Stimulated activated CD4-positive, alpha-beta T cell treated with anti-CD3 and anti-CD28 coated beads, Interleukin-4, amount 100 ng/mL, for 1 hour (primary cell): ENCODE measurements around the gene RAB11A.

Experiments
- DNase-seq: peaks from one replicate; pipeline ENCODE4 v3.0.0-alpha.2; 2020

The RAB11A gene

DNA sequence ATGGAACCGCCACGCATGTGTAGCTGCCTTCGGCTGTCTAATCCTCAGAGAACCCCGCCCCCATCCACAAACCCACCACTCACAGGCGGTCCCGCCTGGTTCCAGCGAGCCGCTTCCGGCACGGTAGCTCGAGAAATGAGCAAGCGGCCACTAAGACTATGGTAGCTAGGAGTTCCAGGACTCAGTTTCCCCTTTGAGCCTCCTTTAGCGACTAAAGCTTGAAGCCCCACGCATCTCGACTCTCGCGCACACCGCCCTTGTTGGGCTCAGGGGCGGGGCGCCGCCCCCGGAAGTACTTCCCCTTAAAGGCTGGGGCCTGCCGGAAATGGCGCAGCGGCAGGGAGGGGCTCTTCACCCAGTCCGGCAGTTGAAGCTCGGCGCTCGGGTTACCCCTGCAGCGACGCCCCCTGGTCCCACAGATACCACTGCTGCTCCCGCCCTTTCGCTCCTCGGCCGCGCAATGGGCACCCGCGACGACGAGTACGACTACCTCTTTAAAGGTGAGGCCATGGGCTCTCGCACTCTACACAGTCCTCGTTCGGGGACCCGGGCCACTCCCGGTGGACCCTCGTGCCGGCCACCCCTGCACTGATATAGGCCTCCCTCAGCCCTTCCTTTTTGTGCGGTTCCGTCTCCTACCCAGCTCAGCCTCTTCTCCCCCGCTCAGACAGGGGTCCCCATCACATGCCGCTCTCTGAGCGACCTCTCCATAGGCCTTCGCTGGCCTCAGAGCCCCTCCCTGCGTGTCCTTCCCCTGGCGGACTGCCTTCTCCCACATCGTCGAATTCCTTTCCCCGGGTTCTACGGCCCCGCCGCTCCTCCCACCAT, at the start of gene RAB11A:
RAB11A (plus strand) TSS at position 366 of the 828 bp plus-strand sequence; CDS start at position 461, 95 bp downstream.
- peak; percentile 94 for DNase-seq

GRCh38 chr15:65819563-65819960, 49.7 kb upstream of the RAB11A start:
- no peak for DNase-seq

- DNase-seq: no peak
These were observed 48.2 kb upstream of the RAB11A start for GRCh38 chr15:65821070-65821469.

- no peak for DNase-seq
These were observed 47.0 kb upstream of the RAB11A start for GRCh38 chr15:65822316-65822715.

DNA sequence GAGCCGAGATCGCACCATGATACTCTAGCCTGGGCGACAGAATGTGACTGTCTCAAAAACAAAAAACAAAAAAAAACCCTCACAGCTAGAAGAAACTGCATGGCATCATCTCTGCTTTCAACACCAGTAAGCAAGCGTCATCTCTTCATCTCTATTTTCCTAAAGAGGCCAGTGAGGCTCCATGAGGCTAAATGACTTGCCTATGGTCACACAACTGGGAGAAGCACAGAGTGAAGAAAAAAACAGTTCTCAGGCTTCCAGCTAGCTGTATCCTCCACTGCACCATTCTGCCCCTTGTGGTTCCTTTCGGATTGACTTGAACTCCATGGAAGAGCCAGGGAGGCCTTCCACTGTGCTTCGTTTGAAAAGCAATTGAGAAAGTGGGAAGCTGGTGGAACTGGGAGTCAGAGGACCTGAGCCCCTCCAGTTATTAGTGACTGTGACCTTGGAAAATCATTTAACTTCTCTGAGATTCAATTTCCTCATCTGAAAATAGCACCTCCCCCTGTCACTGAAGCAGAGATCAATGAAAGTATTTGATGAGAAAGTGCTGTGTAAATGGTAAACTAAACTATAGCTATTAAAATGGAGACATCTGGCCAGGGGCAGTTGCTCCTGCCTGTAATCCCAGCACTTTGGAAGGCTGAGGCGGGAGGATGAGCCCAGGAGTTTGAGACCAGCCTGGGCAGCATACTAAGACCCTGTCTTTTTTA, 45.1 kb upstream of the RAB11A start:
- no peak for DNase-seq

DNA sequence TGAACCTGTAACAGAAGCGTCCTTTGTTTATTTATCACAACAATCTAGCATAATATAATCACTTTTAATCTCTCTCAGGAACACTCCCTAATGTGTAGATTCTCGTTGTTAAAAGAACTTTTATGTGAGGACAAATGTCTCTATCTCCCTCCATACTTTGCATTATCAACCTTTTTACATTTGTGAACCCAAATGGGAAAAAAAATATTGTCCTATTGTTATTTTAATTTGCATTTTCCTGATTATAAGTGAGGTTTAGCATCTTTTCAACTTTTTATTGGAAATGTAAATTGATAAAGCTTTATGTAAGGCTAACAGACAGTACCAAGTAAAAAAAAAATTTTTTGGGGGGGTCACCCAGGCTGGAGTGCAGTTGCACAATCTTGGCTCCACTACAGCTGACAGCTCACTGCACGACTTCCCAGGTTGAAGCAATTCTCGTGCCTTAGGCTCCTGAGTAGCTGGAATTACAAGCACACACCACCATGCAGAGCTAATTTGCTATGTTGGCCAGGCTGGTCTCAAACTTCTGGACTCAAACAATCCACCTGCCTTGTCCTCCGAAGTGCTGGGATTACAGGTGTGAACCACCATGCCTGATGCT, 44.2 kb upstream of the RAB11A start:
- no peak for DNase-seq

DNA sequence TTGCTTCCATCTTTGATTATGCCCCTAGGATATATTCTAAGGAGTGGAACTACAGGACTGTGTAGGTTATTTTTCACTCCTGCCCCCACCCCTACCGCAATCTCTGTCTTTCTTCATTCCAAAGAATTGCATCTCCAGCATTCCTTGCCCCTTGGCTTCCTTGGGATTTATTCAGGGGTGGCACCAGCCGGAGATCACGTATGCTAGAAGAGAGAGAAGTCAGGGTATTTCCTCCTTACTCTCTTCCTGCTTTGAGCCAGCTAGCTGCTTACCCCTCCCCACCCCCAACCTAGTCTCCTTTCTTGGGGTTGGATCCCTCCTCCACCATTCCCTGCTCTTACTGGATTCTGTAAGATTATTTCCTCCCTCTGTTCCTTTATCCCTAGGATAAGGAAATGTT, 42.2 kb upstream of the RAB11A start:
- no peak for DNase-seq

DNA sequence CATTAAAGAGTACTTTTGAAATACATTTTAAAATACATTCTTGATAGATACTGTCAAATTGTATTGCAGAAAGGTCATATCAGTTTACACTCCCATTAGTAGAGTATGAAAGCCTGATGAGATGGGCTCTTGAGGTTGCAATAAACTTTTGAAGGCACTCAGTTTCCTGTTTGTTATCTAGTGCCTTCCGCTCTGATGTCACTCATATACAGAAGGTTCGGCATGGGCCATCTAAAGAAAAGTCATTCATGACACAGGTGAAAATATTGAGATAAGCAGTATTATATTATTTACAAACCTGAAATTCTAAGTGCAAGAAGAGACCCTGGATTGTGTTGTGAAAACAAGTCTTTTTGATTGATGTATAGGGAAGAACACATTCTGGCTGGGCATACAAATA, 40.7 kb upstream of the RAB11A start:
- DNase-seq: no peak

- no peak for DNase-seq
These were observed 40.0 kb upstream of the RAB11A start for GRCh38 chr15:65829130-65829764.

- peak; percentile 24 for DNase-seq
These were observed 36.5 kb upstream of the RAB11A start for GRCh38 chr15:65832549-65833364.

GRCh38 chr15:65833501-65834205, 35.6 kb upstream of the RAB11A start:
- DNase-seq: peak; percentile 31

GRCh38 chr15:65834603-65835282, 34.5 kb upstream of the RAB11A start:
- DNase-seq: no peak

GRCh38 chr15:65835447-65835846, 33.8 kb upstream of the RAB11A start:
- DNase-seq: no peak

DNA sequence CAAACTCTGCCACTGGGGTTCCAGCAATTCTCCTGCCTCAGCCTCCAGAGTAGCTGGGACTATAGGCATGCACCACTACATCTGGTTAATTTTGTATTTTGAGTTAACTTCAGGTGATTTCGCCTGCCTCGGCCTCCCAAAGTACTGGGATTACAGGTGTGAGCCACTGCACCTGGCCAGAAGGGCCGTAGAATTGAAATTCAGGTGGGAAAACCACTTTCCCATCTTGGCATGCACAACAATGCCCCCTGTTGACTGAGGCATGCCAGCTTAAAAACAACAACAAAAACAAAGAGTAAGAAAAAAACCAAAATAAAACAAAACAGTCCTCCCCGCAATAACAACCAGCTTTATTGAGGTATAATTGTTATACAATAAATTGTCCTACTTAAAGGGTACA, 32.6 kb upstream of the RAB11A start:
- no peak for DNase-seq

GRCh38 chr15:65837301-65838294, 31.7 kb upstream of the RAB11A start:
- no peak for DNase-seq

DNA sequence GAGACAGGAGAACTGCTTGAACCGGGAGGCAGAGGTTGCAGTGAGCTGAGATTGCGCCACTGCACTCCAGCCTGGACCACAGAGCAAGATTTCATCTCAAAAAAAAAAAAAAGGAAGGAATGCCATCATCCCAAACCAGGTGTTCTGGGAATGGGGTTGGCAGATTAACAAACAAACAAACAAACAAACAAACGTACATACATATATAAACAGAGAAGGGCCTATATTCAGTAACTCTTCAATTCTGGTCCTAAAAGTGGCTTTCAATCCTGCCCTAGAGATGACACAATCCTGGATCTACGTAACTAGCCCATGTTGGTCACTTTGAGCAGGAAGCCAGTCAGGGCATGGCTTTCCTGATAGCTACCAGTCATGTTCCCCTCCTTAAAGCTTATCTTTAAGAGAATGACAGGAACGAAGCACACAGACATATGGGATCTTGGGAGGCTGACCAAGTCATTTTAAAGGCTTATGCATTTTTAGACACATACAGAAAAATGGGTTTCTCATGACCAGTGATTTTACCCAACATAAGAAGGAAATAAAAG, 29.9 kb upstream of the RAB11A start:
- DNase-seq: no peak

- no peak for DNase-seq
These were observed 29.3 kb upstream of the RAB11A start for GRCh38 chr15:65839985-65840384.

- DNase-seq: no peak
These were observed 28.0 kb upstream of the RAB11A start for GRCh38 chr15:65841121-65841930.
